Testis (tissue), 3 donors: ENCODE measurements around the gene CYP24A1. TPM values are rescaled to one million over a fixed set of nuclear protein-coding genes. Genes with fewer than 3 reads are reported as not detected.

ENCODE experiments used
- DNase-seq: peaks from one replicate; pipeline ENCODE4 v3.0.0-alpha.2; 2019
- H3K27ac ChIP-seq, 2 donors: fragments of 200-600 bp; sonication (generic); one replicate each; pipeline ENCODE4 v1.5.1; 2019
- H3K27me3 ChIP-seq: fragments of 200-600 bp; sonication (generic); one replicate; pipeline ENCODE4 v1.5.1; 2019
- H3K36me3 ChIP-seq: fragments of 200-600 bp; sonication (generic); one replicate; pipeline ENCODE4 v1.5.1; 2017; ENCODE audit warnings: low read depth; ENCODE audit errors: missing control alignments
- H3K4me1 ChIP-seq: fragments of 200-600 bp; sonication (generic); one replicate; pipeline ENCODE4 v1.5.1; 2019
- H3K4me3 ChIP-seq, 2 donors: fragments of 200-600 bp; sonication (generic); one replicate each; pipeline ENCODE4 v1.5.1; 2017 to 2019
- H3K9me3 ChIP-seq: fragments of 200-600 bp; sonication (generic); one replicate; pipeline ENCODE4 v1.5.1; 2017
- CTCF ChIP-seq, 3 experiments: fragments of 450-650 bp in 2 of 3; fragments of 200-600 bp in 1 of 3; sonication (generic) in 1 of 3; IDR thresholded peaks; one replicate each; pipeline ENCODE4 v1.5.1; 2016 to 2019; ENCODE audit warnings: antibody characterized with exemption in 3 of 3, mild to moderate bottlenecking in 2 of 3, moderate library complexity in 1 of 3
- POLR2A ChIP-seq: fragments of 450-650 bp; IDR thresholded peaks from one replicate; pipeline ENCODE4 v1.6.1; 2017; ENCODE audit warnings: antibody characterized with exemption, mild to moderate bottlenecking, moderate library complexity
- WGBS, 2 donors: methylation state at CpG; one replicate each; pipeline ENCODE4 v1.1.5; 2018; 5-methylcytosine and 5-hydroxymethylcytosine counted together
- intact Hi-C: fragments of 100-400 bp; cut with DNase I; formaldehyde crosslinking; loops from one replicate; pipeline ENCODE4 v1.15.1; 2023; ENCODE audit warnings: low total_unique reads
- polyA plus RNA-seq: library from polyadenylated mRNA; stranded (reverse); fragments of 350-450 nt; fragmentation: Illumina TruSeq; extraction: RNeasy Lipid Tissue Mini Kit (QIAGEN cat#74804); gene quantifications from one replicate; pipeline ENCODE4 v1.2.3, GENCODE V29; 2014; ENCODE audit warnings: low read depth, low replicate concordance; ENCODE audit not compliant: insufficient read depth
- total RNA-seq, 2 donors: library from RNA; depleted of rRNA; stranded (reverse); fragments of >200 nt; gene quantifications; one replicate each; pipeline ENCODE4 v1.2.3, GENCODE V29; 2016

CYP24A1 gene
- total and polyA plus RNA-seq, 3 donors from 2014 or later, result 0.43 to 0.94 TPM; not detected in 1

- Histone ChIP-seq H3K27ac (no peak overlapping the region), H3K9me3 (no peaks in the 10 kb centered on the region), H3K36me3 (no peaks in the 10 kb centered on the region), H3K4me1 (peaks cover 5% of the 10 kb centered on the region), H3K4me3 (peak overlapping the region in 1 of 2 donors; percentile 11), H3K27me3 (no peaks in the 10 kb centered on the region)
- WGBS, 2 donors, result 5 to 10% methylated on average over 18 of the region's 18 CpGs
- no peak for DNase-seq
- intact Hi-C loops, result loop anchor here (10.0 kb wide), 1 partner anchor 1610 kb away; no protein-coding TSS in a partner anchor
- TF ChIP-seq POLR2A (no peak), CTCF (IDR thresholded peaks at IDR 0.05) (no peak)
These were observed 830 bp upstream of the CYP24A1 start for GRCh38 chr20:54174457-54175175.

- WGBS, 2 donors, result 1 to 2% methylated on average over 18 to 58 of the region's 66 CpGs
- H3K36me3 ChIP-seq, result no peaks in the 10 kb centered on the region
- H3K9me3 ChIP-seq, result no peaks in the 10 kb centered on the region
- H3K4me1 ChIP-seq, result peaks cover 5% of the 10 kb centered on the region
- no peak for DNase-seq
- intact Hi-C loops, result loop anchor here (10.0 kb wide), 1 partner anchor 1608 kb away; no protein-coding TSS in a partner anchor
- H3K4me3 ChIP-seq, result peak overlapping the region in 1 of 2 donors; percentile 11
- no peaks in the 10 kb centered on the region for H3K27me3 ChIP-seq
- no peak for TF ChIP-seq CTCF (IDR thresholded peaks at IDR 0.05)
- TF ChIP-seq POLR2A, result no peak
- H3K27ac ChIP-seq, result no peak overlapping the region
These were observed 732 bp downstream of the CYP24A1 start for GRCh38 chr20:54172856-54173652.

GRCh38 chr20:54172532-54172855, 1.3 kb downstream of the CYP24A1 start:
- no peak for TF ChIP-seq CTCF (IDR thresholded peaks at IDR 0.05)
- TF ChIP-seq POLR2A, result no peak
- no peak overlapping the region for H3K27ac ChIP-seq
- H3K36me3 ChIP-seq, result no peaks in the 10 kb centered on the region
- no peaks in the 10 kb centered on the region for H3K9me3 ChIP-seq
- peaks cover 5% of the 10 kb centered on the region for H3K4me1 ChIP-seq
- no peaks in the 10 kb centered on the region for H3K27me3 ChIP-seq
- no peak overlapping the region for H3K4me3 ChIP-seq
- no peak for DNase-seq
- 10 to 11% methylated on average over 4 to 12 of the region's 12 CpGs for WGBS, 2 donors
- intact Hi-C loops, result loop anchor here (10.0 kb wide), 1 partner anchor 1608 kb away; no protein-coding TSS in a partner anchor

- 52 to 72% methylated on average over 3 of the region's 3 CpGs for WGBS, 2 donors
- Histone ChIP-seq H3K4me1 (peaks cover 5% of the 10 kb centered on the region), H3K36me3 (no peaks in the 10 kb centered on the region), H3K27me3 (no peaks in the 10 kb centered on the region), H3K9me3 (no peaks in the 10 kb centered on the region), H3K27ac (no peak overlapping the region), H3K4me3 (no peak overlapping the region)
- intact Hi-C loops, result loop anchor here (10.0 kb wide), 1 partner anchor 1606 kb away; no protein-coding TSS in a partner anchor
- DNase-seq, result no peak
- no peak for TF ChIP-seq CTCF (IDR thresholded peaks at IDR 0.05)
These were observed 2.8 kb downstream of the CYP24A1 start for GRCh38 chr20:54170963-54171362.
